Suppressor macrophage treated with lipopolysaccharide for 4 hours (primary cell): ENCODE results near the gene SPAST.
A peak's percentile ranks its signal among the peaks of the same experiment; 100 is the strongest.
"Not testable (repeated sequence)": the region's sequence is repeated elsewhere in the genome, so short reads cannot be mapped to it uniquely, and the experiment has no call there.

ENCODE experiments used
- DNase-seq: peaks from one replicate; pipeline ENCODE4 v3.0.0-alpha.2; 2020

Gene SPAST, protein sequence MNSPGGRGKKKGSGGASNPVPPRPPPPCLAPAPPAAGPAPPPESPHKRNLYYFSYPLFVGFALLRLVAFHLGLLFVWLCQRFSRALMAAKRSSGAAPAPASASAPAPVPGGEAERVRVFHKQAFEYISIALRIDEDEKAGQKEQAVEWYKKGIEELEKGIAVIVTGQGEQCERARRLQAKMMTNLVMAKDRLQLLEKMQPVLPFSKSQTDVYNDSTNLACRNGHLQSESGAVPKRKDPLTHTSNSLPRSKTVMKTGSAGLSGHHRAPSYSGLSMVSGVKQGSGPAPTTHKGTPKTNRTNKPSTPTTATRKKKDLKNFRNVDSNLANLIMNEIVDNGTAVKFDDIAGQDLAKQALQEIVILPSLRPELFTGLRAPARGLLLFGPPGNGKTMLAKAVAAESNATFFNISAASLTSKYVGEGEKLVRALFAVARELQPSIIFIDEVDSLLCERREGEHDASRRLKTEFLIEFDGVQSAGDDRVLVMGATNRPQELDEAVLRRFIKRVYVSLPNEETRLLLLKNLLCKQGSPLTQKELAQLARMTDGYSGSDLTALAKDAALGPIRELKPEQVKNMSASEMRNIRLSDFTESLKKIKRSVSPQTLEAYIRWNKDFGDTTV

DNA sequence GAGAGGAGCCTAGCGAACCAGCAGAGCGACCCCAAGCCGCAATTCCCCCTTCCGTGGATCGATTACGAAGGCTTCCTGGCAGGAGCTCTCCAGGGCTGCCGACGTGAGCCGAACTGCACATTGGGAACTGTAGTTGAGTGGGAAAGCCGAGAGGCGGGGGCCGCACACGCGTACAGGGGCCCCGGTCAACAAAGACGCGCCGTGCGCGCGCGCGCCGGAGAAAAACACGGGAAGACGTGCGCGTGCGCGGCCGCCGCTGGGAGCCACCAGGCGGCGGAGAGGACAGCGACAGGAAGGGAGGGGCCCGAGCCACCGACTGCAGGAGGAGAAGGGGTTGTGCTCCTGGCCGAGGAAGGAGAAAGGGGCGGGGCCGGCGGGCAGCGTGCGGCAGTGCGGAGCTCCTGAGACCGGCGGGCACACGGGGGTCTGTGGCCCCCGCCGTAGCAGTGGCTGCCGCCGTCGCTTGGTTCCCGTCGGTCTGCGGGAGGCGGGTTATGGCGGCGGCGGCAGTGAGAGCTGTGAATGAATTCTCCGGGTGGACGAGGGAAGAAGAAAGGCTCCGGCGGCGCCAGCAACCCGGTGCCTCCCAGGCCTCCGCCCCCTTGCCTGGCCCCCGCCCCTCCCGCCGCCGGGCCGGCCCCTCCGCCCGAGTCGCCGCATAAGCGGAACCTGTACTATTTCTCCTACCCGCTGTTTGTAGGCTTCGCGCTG is at the start of gene SPAST:
Gene SPAST, plus strand, starts transcription at position 247 of the 711 bp plus-strand sequence. Its CDS starts 276 bp downstream, at position 523.
- DNase-seq = peak; percentile 99

DNA sequence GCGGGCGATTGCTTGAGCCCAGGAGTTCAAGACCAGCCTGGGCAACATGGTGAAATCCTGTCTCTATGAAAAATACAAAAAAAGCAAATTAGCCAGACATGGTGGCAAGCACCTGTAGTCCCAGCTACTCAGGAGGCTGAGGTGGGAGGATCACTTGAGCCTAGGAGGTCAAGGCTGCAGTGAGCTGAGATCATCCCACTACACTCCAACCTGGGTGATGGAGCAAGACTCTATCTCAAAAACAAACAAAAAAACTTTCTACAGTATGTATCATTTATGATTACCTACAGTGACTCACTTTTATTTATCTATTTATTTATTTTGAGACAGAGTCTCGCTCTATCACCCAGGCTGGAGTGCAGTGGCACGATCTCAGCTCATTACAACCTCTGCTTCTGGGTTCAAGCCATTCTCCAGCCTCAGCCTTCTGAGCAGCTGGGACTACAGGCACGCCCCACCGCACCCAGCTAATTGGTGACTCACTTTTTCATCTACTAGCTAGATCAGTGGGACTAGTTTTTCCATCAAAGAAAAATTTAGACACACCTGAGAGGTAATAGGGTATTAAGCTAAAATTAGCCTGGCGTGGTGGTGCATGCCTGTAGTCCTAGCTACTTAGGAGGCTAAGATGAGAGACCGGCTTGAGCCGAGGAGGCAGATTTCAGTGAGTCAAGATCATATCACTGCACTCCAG is 44.4 kb upstream of the SPAST start:
- DNase-seq = not testable (repeated sequence)

DNA sequence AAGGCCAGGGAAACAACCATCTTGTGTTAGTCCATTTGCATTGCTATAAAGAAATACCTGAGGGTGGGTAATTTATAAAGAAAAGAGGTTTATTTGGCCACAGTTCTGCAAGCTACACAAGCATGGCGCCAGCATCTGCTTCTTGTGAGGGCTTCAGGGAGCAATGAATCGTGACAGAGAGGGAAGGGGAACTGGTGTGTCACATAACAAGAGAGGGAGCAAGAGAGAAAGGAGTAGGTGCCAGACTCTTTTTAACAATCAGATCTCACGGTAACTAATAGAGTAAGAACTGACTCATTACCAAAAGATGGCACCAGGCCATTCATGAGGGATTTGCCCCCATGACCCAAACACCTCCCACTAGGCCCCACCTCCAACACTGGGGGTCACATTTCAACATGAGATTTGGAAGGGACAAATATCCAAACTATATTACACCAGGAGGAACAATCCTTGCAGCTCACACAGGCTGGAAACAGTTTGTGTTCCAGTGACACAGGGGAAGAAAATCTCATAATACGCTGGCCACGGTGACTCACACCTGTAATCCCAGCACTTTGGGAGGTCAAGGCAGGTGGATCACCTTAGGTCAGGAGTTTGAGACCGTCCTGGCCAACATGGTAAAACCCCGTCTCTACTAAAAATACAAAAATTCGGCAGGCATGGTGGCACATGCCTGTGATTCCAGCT is 29.0 kb upstream of the SPAST start:
- DNase-seq = not testable (repeated sequence)

DNA sequence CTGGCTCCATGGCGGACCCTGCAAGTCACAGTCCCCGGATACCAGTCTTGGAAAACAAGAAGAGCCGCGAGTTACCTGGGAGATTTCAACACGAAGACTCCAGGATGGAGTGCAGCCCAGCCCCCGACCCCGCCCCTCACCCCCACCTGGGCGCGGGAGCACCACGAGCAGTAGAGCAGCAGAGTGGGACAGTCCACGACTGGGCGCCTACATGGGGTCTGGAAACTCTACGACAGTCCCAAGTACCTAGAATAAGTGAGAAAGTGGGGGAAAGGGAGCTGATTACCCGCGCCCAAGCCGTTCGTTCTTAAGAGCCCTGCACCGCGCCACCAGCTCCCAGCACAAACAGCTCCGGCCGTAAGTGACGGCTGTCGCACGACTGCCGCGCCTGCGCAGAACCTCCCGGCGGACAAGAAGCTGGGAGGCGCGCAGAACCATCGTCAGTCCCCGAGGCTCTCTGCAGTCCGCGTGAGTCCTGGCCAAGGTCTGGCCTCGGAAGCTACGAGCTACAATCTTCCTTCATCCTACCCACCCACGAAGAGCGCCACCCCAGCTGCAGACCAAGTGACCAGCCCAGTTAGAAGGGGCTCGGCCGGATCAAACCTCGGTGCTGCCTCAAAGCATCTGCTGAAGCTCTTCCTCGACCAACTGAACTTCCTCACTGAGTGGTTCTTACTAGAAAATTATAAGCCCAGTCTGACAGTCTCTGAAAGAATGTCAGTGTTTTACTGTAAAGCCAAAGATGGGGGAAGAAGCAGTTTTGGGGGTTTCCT is 23.7 kb upstream of the SPAST start, which contains the start of gene DPY30:
Gene DPY30, minus strand, starts transcription at position 359 of the 773 bp plus-strand sequence. Its CDS starts 349 bp downstream, at position 10.
- DNase-seq = peak; percentile 96

DNA sequence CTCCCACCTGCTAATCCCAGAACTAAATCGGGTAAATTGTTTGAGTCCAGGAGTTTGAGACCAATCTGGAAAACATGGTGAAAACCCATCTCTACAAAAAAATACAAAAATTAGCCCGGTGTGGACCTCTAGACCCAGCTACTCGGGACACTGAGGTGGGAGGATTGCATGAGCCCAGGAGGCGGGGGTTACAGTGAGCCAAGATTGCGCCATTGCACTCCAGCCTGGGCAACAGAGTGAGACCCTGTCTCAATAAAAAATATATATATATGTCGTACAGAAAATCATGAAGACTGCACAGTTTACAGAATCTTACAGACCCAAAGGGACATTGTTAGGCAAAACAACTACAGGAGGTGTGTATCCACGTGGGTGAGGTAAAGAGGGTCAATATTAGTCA is 19.8 kb upstream of the SPAST start:
- no peak for DNase-seq

DNA sequence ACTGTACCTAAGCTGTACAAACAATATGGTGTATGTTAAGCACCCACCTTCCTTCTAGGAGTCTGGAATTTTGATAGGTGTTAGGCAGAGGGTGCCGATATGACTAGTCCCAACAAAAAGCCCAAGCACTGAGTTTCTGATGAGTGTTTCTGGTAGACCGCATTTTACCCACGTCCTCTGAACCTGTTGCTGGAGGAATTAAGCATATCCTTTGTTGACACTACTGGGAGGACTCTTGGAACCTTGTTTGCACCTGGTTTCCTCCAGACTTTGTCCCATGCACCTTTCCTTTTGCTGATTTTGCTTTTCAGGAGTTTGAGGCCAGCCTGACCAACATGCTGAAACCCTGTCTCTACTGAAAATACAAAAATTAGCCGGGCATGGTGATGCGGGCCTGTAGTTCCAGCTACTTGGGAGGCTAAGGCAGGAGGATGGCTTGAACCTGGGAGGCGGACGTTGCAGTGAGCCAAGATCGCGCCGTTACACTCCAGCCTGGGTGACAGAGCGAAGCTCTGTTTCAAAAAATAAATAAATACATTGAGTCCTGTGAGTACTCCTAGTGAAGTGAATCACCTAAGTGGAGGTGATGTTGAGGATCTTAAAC is 11.4 kb upstream of the SPAST start:
- no peak for DNase-seq

DNA sequence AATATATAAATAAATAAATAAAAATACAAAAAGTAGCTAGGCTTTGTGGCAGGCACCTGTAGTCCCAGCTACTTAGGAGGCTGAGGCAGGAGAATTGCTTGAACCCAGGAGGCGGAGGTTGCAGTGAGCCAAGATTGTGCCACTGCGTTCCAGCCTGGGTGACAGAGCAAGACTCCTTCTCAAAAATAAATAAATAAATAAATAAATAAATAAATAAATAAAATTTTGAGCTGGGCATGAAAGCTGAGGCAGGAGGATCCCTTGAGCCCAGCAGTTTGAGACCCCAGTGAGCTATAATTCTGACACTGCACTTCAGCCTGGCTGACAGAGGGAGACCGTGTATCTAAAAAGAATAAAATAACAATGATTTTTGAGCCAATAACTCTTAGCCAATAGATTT is 8.8 kb upstream of the SPAST start:
- not testable (repeated sequence) for DNase-seq

DNA sequence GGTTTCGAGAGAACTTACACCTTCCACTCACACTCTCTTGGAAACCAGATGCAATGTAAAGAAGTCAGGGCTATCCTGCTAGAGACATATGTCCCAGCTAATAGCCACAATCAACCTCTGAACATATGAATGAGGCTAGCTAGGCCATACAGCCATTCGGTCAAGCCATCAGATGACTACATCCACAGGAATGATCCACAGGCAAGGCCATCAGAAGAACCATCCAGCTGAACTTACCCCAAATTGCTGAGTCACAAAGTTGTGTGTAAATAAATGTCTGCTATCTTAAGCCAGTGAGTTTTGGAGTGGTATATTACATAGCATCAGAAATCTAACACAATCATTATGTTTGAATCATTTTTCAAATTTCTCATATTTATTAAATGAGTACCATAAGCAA is 5.2 kb upstream of the SPAST start:
- no peak for DNase-seq

DNA sequence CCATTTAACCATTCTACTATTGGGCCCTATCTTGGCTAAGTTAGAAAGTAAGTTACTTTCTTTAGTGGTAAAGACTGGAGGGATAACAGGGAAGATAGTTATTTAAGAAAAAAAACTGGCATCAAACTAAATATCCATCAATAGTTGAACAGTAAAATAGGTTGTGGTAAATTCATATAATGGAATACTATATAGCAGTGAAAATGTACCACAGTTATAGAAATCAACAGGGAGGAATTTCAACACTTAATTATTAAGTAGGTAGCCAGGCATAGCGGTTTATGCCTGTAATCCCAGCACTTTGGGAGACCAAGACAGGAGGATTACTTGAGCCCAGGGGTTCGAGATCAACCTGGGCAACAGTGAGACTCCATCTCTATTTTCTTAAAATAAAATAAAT is 3.1 kb upstream of the SPAST start:
- DNase-seq = no peak

DNA sequence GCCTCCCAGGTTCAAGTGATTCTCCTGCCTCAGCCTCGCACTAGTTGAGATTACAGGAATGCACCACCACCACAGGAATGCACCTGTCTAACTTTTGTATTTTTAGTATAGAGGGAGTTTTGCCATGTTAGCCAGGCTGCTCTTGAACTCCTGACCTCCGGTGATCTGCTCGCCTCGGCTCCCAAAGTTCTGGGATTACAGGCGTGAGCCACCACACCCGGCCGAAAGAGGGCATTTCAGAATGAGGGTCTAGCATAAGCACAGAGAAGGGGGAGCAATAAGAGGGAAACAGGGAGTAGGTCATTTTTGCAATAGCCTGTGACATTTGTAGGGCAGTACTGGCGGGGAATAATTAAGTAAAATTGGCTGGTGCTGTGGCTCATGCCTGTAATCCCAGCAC is 1.9 kb upstream of the SPAST start:
- DNase-seq = no peak

DNA sequence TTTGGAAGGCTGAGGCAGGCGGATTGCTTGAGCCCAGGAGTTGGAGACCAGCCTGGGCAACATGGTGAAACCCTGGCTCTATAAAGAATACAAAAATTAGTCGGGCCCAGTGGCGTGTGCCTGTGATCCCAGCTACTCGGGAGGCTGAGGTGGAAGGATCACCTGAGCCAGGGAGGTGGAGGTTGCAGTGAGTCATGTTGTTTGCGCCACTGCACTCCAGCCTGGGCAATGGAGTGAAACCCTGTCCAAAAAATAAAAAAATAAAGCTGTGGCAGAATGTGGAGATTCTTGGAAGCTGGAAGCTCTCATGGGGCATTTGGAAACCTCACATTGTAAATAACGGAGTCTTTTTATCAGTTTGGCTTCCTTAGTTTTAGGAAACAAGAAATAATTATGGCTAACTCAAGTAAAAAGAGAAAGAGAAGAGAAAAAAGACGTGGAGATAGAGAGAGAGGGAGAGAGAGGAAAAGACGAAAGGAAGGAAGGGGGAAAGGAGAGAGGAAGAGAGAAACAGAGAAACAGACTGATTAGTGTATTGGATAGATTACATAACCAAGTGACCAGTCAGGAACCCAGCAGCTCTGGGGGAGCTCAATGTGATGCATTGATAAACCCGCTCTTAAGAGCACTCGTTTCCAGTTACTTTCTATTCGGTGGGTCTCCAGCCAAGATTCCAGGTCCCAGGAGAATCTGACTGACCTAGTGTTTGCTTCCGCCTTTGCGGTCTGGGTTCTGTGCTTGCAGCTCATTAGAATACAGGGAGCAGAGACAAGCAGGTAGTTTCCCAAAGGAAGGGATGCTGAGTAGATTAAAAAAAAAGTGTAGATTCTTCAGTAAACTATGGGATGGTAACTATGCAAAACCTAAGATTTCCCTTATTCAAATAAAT is 1.1 kb upstream of the SPAST start:
- peak; percentile 33 for DNase-seq

DNA sequence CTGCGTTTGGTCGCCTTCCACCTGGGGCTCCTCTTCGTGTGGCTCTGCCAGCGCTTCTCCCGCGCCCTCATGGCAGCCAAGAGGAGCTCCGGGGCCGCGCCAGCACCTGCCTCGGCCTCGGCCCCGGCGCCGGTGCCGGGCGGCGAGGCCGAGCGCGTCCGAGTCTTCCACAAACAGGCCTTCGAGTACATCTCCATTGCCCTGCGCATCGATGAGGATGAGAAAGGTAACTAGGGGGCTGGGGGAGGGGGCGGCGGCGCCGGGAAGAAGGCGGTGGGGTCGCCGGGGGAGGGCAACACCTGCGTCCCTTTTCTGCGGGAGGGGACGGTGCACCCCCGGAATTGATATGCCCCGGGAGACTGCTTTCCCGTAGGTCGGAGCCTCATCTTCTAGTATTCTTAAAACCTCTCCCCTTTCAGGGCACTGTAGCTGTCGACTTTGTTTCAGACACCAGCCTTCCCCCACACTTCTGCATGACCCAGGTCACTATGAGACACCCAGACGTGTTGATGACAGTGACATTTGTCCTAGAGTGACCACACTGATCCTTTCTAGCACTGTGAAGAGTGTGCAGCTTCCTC is 755 bp downstream of the SPAST start:
- peak; percentile 63 for DNase-seq

DNA sequence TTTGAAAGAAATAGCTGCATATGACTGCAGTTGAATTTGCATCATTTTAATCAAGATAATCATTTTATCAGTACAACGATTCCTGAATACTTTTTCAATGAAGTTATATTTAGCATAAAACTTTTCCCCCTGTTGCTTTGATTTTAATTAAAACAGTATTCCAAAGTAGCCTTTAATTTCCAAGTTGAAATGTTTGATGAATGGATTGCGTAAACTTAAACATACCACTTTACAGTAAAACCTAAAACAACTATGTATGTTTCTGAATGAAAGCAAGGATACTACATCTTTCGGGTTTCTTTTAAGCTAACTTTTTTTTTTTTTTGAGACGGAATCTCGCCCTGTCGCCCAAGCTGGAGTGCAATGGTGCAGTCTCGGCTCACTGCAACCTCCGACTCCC is 1.4 kb downstream of the SPAST start:
- no peak for DNase-seq

DNA sequence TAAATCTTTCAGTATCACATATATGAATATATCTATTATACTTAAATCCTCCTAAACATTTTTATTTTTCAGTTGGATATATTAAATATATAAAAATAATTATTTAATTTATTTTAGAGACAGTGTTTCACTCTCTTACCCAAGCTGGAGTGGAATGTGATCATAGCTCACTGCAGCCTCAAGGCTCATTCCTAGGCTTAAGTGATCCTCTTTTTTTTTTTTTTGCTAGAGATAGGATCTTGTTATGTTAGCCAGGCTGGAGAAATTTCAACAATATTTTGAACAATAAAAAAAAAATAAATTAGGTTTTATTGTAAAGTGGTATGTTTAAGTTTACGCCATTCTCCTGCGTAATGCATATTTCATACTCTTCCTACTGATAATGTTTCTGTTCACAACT is 4.2 kb downstream of the SPAST start:
- no peak for DNase-seq

DNA sequence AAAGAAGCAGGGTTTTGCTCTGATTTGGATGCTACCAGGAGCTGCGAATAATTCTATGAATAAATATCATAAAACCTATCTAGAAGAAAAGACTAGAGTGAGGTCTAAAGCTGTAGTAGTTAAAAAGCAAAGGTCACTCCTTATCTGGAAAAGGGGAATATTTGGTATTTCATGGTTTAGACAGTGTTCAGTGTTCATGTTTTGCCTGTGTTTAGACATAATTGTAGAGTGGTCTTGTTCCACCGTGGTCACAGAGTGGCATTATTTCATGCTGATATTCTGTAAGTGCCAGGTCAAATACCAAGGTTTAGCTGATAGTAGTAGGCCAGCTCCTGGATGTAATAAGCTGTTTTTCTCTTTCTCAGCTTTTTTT is 10.8 kb downstream of the SPAST start:
- DNase-seq = no peak

DNA sequence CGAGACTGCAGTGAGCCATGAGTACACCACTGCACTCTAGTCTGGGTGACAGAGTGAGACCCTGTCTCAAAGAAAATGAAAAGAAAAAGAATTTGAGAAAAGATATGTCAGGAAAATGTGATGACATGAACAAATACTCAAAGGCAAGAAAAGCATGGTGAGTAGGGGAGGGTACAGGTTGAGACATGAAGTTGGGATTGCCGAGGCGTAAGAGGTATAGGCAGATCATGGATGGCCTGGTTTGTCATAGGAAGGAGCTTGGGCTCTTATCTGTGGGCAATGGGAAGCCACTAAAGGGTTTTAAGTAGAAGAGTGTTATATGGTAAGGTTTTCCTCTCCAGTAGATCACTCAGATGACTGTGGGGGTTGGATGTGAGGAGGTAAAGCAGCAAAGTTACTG is 32.3 kb downstream of the SPAST start:
- no peak for DNase-seq

DNA sequence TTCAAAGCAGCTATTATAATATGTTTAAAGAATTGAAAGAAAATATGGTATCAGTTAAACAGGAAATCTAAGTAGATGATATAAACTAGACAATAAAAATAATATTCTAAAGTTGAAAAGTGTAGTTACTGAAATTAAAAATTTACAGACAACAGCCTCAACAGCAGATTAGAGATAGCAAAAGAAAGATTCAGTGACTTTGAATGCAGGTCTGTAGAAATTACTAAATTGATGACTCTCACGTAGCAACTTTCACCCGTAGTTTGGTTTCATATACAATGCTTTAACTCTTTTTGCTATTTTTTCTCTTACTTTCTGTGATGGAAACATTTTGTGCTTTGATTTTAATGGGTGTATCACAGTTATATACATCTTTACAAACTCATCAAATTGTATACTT is 44.8 kb downstream of the SPAST start:
- no peak for DNase-seq

DNA sequence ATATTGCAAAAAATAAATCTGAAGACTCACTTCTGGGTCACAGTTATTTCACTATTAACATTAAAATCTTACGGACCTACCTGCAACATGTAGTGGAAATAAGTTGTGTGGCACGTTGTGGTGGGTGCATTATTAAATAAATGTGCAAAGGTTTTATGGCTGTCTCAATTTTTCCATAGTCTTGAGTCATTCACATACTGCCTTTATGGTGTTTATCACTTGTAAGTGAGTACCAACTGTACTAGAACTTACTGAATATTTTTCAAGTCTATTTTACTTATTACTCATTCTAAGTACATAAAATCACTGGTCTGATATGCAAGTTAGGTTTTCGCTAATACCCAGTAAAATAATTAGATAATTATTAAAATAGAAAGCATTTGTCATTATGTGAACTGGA is 54.7 kb downstream of the SPAST start:
- DNase-seq = no peak

DNA sequence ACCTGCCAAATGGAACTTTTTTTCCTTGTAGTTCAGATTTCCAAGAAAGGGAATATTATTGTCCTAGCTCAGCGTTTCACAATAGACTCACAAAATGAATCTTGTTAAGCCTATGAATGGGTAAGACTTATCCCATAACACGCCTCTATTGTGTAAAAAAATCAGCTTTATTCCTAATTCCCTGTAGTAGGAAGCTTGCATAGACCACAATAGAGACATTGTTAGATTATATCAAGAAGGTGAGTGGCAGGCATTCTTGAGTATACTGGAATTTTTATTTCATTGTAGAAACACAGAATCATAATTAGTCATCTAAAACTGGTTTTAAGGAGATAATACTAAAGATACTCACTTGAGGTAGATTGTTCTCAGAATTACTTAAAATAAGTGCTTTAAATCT is 55.8 kb downstream of the SPAST start:
- no peak for DNase-seq

DNA sequence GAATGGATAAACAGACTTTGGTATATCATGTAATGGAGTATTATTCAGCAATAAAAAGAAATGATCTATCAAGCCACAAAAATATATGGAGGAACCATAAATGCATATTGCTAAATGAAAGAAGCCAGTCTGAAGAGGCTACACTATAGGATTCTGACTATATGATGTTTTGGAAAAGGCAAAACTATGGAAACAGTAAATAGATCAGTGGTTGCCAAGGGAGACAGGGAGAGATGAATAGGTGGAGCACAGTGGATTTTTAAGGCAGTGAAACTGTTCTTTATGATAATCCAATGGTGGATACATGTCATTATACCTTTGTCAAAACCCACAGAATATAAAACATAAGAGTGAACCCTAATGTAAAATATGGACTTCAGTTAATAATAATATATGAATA is 61.3 kb downstream of the SPAST start:
- DNase-seq = no peak
